HG03060 (cell line): ENCODE results near the gene SPATA16.
"Not testable (repeated sequence)": the region's sequence is repeated elsewhere in the genome, so short reads cannot be mapped to it uniquely, and the experiment has no call there.

Experiments
- ATAC-seq: cut with Tn5 transposase; IDR thresholded peaks from one replicate; pipeline ENCODE4 v1.9.1; 2021; ENCODE audit warnings: low read depth, moderate number of reproducible peaks; ENCODE audit not compliant: unreplicated experiment

The SPATA16 gene

GRCh38 chr3:173066044-173067004, 74.7 kb downstream of the SPATA16 start:
- ATAC-seq: no peak

DNA sequence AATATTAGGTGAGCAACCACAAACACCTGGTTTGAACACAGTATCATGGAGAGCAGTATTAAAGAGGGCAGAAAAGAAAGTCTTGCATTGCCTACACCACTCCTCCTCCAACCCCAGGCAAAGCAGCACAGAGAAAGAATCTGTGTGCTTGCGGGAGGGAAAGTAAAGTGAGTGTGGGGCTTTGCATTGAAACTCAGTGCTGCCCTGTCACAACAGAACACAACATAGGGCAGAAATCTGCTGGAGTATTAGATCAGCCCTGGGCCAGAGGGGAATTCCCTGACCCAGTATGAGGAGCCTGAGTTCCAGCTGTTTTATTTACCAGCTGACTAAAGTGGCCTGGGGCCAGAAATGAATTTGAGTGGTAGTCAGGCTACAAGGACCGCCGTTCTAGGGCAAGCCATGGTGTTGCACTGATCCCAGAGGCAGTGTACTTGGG, 75.5 kb downstream of the SPATA16 start:
- ATAC-seq: no peak

DNA sequence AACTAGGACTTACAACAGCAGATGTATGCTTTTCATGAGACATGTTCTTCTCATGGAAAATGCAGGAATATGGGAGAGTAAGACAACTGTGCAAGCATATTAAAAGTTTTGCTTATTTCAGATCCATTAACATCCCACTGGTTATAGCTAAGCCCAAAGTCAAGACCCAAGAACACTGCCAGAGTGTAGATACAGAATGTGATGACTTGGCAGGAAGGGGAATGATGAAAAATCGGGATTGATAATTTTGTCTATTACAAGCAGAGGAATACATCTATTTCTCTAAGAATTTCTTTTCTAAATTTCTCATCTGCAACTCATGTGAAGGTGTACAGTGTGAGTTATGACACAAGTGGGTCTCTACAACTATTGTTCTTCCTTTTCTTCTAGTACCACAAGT, 76.4 kb downstream of the SPATA16 start:
- no peak for ATAC-seq

DNA sequence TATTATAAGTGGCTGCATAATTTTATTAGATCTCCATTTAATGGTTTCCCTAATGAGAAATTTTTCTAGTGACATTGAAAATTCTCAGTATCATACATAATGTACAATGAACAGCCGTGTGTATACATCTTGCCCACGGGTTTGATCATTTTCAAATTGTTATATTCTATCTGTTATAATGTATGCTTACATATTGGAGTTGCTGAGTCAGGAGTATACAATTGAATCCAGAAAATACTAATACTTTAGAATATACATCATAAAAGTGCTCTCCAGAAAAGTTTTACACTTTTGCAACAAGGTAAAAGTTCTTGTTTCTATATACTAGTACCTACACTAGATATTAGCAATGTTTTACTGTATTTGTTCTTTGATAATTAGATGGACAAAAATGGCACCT, 82.8 kb downstream of the SPATA16 start:
- no peak for ATAC-seq

GRCh38 chr3:173055228-173055933, 85.7 kb downstream of the SPATA16 start:
- no peak for ATAC-seq

DNA sequence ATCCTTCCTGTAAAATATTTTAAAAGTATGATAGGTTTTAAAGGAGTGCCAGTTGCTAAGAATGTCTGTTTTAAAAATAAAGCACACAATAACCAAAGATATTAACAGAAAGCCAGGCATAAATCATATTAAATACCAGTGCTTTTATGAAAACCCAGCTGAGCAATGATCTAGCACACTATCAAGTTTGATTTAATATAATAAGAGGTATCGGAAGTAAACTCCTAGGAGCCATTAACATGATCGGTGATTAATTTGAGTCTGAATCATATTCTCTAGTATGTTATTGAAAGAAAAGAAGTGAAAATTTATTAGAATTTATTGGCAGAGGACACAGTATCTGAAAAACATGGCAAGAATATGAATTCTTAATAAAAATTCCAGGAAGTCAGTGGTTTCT, 91.7 kb downstream of the SPATA16 start:
- no peak for ATAC-seq

DNA sequence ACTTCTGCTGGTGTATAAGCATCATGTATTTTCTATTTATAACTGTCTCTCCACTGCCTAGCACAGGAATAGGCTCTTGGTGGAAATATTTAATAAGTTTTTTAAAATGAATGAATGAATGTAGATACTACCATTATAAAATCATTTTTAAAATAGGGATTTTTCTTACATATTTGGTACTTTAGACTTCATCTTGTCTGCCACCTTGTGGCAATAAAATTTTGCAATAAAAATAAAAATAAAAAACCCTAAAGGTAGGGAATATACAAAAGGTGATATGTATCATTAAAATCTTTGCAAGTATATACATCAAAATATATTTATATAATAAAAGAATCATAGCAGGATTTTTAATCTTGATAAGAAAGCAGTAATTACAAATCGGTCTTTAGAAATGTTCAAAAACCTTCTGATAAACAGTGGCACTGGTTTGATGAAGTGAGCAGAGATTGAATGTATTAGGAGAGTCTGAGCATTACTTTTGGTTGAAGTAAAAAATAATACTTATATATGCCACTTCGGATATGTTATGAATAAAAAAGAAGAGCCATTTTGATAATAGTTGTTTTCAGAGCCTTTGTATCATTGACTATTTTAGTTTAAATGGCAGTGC, 95.2 kb downstream of the SPATA16 start:
- ATAC-seq: no peak

DNA sequence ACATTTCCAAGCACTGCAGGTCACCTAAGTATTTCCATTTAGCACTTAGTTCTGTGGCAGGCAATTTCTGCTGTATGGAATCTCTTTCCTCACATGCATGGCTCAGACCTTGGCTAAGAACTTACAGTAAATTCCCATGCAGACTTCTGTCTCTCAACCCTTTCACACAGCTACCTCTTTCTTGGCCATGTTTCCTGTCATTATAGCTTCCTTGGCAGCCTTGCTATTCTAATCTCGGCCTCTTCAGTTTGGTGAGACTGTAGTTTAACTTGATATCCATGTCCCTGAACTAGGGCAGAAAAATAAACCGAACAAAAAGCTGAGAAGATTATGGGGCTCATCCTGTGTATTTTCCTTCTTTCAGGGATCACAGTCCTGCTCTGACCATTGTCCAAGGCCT, 96.0 kb downstream of the SPATA16 start:
- ATAC-seq: no peak

- ATAC-seq: no peak
Measured at GRCh38 chr3:173043757-173044156, 97.3 kb downstream of the SPATA16 start.

DNA sequence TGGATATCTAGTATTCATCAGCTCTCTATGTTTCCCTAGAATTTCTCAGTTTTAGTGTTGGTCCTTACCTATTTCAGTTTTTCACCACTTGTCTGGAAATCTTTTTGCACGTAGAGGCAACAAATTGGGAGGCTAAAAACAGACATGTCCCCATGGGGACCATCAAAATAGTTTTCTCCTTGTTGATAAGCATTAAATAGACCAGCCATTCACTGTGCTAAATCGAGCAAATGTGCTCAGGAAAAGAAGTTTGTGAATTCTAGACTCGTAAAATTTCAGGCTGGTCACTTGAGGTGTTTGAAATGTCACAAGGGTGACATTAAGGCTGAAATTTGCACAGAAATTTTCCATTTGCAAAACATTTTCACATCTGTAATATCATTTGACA, 102.6 kb downstream of the SPATA16 start:
- ATAC-seq: no peak

- ATAC-seq: no peak
Measured at GRCh38 chr3:173037840-173038483, 103.1 kb downstream of the SPATA16 start.

DNA sequence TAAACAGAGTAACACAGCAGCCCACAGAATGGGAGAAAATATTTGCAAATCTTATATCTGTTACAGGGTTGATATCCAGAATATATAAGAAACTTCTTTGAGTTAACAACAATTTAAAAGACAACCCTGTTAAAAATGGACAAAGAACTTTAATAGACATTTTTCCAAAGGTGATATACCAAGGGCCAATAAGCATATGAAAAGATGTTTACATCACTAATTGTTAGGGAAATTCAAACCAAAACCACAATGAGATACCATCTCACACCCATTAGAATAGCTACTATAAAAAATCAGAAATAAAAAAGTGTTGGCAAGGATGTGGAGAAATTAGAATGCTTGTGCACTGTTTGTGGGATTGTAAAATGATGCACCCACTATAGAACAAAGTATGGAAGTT, 110.8 kb downstream of the SPATA16 start:
- ATAC-seq: no peak

DNA sequence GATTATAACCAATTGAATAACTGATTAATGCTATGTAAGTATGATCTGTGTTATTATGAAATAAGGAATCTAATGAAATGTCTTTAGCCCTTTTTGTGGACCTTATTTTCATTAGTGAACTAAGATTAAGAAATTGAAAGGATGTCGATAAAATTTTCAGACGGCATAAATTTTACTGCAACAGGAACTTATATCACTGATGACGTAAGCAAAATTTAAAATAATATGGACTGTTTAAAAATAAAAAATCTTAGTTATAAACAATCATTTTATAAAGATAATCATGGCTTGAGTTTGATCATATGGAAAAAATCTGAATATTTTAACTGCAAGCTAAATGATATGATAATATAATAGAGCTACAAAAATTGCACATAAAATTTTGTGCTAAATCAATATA, 112.7 kb downstream of the SPATA16 start:
- no peak for ATAC-seq

DNA sequence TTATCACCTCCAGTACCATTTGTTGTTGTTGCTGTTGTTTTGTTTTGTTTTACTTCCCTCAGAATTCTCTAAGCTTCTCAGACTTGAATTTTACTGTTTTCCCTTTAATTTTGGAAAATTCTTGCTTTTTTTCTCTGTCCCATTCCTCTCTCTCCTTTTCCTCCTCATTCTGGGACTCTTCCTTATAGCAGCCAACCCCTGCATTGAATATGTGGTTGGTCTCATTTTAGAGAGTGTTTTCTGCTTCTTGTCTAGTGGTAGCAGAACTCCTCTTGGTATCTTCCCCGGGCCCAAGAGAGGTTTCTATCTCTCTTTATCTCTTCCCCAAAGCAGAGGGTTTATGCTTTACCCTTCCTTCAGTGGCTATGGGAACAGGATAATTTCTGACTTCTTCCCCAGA, 113.6 kb downstream of the SPATA16 start:
- no peak for ATAC-seq

GRCh38 chr3:173025941-173026340, 115.1 kb downstream of the SPATA16 start:
- no peak for ATAC-seq

GRCh38 chr3:173021547-173022185, 119.4 kb downstream of the SPATA16 start:
- ATAC-seq: no peak

- not testable (repeated sequence) for ATAC-seq
Measured at GRCh38 chr3:173020128-173020527, 120.9 kb downstream of the SPATA16 start.

DNA sequence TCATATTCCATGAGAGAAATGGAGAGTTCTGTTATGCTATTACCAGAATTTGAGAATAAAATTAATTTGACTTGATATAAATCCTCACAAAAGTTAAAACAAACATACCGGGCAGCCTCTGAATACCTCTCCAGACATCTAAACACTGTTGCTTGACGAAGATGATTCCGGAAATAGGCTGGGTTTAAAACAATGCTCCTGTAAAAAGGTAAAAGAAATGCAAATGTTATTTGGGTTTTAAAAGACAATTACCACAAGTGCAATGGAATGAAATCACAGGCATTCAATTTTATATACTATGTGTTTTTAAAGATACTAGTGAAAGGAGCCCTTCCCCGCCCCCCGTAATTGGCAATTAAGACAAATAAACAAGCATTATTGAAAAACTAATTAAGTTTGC, 121.7 kb downstream of the SPATA16 start:
- ATAC-seq: no peak

GRCh38 chr3:173018758-173019157, 122.3 kb downstream of the SPATA16 start:
- ATAC-seq: no peak

DNA sequence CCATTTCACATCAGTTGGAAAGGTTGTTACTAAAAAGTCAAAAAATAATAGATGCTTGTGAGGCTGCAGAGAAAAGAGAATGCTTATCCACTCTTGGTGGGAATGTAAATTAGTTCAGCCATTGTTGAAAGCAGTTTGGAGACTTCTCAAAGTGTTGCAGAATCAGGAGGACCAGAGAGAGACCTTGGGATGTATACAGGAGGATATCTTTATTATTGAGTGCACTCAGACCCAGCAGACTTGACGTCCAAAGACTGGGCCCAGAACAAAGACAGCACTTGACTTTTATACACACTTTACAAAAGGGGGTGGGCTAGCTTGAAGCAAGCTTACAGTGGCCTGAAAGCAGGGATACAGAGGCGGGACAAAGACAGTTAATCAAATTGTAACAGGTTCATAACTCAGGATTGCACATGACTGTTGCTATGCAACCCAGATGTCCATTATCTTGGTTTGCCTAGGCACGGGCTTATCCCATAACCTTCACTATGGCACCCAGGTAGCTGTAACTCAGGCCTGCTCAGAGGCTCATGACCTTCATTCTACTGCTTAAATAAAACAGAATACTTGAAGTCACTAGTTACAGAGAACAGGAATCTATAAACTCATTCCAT, 127.7 kb downstream of the SPATA16 start:
- no peak for ATAC-seq
